NCI-H69 (cell line): ENCODE data around the gene DGKZ.
"Not testable (repeated sequence)": the region's sequence is repeated elsewhere in the genome, so short reads cannot be mapped to it uniquely, and the experiment has no call there.

Experiments used
- DNase-seq: peaks from one replicate; lab custom pipeline; 2025; lab: John Stamatoyannopoulos, UW

Gene DGKZ

GRCh38 chr11:46366661-46367161, 19.4 kb downstream of the DGKZ start:
- no peak for DNase-seq

GRCh38 chr11:46367244-46367915, 20.1 kb downstream of the DGKZ start:
- peak; percentile 61 for DNase-seq

- no peak for DNase-seq
Observed at GRCh38 chr11:46367916-46368267, 20.6 kb downstream of the DGKZ start.

GRCh38 chr11:46369458-46370152, 22.3 kb downstream of the DGKZ start:
- DNase-seq: peak; percentile 78

DNA sequence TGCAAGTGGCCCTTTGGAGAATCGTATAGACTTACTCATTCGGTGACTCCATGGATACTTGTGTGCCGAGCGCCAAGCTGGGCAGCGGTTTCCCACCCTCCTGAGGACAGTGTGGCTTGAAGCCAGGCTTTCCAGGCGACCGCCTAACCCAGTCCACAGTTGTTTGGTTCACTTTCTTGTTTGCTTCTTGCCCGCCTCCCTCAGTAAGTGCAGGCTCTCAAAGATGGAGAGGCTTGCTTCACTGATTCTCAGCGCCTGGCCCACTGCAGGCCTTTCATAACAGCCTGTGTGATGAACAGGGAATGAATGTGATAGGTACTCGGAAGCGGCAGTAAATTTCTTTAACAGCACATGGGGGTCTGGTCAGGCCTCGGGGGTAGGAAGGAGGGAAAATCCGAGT, 23.0 kb downstream of the DGKZ start:
- DNase-seq: no peak

DNA sequence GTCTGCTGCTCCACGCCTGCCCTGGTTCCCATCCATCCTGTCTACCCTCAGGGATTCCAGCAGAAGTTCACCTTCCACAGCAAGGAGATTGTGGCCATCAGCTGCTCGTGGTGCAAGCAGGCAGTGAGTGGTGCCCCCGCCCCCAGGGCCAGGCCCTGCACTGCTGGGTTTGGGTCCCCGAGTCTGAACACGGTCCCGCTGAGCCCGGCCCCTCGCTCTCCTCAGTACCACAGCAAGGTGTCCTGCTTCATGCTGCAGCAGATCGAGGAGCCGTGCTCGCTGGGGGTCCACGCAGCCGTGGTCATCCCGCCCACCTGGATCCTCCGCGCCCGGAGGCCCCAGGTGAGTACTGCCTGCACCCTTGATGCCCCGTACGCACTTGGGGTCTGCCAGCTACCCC, 24.0 kb downstream of the DGKZ start:
- DNase-seq: not testable (repeated sequence)

- DNase-seq: no peak
Observed at GRCh38 chr11:46372086-46372485, 24.8 kb downstream of the DGKZ start.

DNA sequence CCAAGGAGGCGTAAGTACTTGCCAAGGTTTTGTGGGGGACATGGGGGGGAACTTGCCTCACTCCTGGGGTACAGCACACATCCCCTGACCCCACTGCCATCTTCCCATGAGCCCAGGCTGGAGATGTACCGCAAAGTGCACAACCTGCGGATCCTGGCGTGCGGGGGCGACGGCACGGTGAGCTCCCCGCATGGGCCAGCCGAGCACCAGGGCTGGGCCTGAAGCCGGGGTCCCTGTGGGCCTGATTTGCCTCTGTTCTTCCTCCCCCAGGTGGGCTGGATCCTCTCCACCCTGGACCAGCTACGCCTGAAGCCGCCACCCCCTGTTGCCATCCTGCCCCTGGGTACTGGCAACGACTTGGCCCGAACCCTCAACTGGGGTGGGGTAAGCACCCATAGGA, 25.2 kb downstream of the DGKZ start:
- not testable (repeated sequence) for DNase-seq

DNA sequence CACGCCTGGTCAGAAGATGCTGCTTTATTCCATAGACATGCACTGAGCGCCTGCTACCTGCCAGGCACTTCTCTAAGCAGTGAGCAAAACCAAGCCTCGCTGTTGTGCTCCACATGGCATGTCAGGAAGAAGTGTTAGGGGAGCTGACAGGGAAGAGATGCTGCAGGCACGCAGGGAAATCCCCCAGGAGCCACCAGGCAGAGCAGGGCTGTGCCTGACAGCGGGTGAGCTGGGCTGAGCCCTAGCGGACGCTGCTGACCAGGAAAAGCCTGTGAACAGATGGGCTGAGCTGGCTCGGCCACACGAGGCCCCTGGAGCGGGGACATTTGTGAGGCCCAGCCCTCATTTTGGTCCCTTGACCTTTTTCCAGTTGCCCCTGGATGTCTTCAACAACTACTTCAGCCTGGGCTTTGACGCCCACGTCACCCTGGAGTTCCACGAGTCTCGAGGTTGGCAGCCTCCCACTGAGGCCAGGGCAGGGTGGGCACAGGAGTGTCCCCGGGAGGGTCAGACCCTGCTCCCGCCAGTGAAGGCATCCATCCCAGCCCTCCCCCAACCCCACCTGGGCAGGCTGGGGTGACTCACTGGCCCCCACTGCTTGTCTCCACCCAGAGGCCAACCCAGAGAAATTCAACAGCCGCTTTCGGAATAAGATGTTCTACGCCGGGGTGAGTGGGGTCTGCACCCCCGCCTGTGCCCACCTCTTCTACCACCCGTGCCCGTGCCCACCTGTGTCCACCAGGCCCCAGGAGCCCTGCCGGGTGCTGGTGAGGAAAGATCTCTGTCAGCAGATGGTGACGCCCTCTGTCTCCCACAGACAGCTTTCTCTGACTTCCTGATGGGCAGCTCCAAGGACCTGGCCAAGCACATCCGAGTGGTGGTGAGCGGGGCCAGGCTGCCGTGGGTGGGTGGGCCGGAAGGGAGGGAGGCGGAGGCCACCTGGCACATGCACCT, 26.8 kb downstream of the DGKZ start:
- no peak for DNase-seq

- DNase-seq: no peak
Observed at GRCh38 chr11:46374815-46375214, 27.6 kb downstream of the DGKZ start.

GRCh38 chr11:46375392-46376101, 28.3 kb downstream of the DGKZ start:
- no peak for DNase-seq

DNA sequence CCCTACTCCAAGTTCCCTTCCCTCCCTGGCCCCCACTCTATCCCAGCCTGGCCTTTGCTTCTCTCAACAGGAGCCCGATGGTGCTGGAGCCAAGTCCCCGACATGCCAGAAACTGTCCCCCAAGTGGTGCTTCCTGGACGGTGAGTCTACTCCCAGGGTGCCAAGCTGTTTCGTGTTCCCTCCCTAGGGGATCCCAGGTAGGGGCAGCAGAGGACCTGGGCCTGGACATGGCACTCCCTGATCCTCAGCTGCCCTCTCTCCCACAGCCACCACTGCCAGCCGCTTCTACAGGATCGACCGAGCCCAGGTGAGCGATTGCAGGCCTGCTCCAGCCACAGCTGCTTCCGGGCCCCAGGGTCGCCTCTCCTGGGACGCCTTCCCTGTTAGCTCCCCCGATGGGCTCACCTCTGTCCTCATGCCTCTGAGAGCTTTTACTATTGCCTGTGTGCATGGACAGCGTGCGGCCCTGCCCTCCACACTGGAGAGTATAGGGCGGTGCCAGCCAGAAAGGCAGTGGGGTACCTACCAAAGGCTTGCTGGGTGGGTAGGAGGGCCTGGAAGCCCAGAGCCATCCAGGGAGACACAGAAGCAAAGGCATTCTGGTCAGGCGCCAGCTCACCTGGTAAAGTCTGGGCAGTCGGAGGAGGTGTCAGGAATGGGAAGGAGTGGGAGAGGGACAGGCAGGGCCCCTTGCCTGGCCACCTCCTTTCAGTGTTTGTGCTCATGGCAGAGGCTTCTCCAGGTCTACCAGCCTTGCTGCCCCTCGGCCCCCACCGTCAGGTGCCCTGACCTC, 29.2 kb downstream of the DGKZ start:
- no peak for DNase-seq

DNA sequence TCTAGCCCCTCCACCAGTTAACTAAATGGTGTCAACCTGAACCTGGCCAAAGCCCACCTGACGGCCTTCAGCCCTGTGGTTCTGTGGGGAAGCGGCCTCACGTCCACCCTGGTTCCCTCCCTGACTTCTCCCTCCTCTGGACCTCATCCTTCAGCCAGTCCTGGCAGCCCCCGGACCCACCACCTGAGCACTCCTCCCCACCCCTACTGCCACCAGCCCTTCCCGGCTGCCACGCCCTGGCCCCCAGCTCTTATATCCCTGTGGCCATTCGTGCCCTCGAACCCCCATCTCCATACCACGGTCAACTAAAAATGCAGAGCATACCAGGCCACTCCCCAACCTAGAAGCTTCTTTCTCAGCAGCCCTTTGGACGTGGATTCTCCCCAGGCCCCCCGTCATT, 30.0 kb downstream of the DGKZ start:
- DNase-seq: no peak

GRCh38 chr11:46377831-46378230, 30.6 kb downstream of the DGKZ start:
- no peak for DNase-seq

DNA sequence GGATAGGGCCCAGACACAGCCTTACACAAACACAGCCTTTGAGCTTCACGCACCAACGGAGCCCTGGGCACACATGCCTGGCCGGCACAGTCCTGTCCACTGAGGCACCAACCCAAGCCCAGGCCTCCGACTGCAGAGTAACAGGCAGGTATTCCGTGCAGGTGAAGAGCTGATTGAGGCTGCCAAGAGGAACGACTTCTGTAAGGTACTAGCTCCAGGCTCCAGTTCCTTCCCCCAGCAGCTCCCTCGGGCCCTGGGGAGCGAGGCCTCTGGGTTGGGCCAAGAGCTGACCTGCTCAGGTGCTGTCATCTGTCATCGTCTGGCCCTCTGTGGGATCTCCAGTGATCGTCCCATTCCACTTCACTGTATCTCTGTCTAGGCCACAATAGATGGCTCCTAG, 31.0 kb downstream of the DGKZ start:
- DNase-seq: no peak

DNA sequence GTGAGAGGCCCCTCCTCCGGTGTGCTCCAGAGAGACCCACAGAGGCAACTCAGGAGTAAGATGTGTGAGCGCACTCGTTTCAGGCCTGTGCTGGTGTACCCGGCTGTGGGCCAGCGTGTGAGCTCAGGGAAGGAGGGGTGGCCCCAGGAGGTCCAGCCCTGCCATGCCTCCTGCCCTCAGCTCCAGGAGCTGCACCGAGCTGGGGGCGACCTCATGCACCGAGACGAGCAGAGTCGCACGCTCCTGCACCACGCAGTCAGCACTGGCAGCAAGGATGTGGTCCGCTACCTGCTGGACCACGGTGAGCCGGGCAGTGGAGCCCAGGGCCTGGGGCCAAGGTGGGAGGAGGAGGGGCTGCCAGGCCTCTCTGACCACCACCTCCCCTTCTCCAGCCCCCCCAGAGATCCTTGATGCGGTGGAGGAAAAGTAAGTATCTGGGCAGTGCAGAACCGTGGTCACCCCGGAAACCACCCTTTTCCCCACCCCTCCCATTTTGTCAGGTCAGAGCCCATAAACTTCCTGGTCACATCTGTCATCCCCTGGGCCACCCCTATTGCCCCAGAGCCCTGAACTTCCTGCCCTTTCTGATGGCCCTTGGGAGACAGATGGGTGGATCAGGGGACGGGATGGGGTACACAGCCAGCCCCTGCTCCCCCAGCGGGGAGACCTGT, 31.7 kb downstream of the DGKZ start:
- no peak for DNase-seq

GRCh38 chr11:46379482-46380293, 32.4 kb downstream of the DGKZ start:
- peak; percentile 73 for DNase-seq

- peak; percentile 82 for DNase-seq
Observed at GRCh38 chr11:46380340-46381047, 33.2 kb downstream of the DGKZ start.
